CD1c-positive myeloid dendritic cell (primary cell): ENCODE measurements around the gene PIGO.

Experiments used
- DNase-seq: peaks from one replicate; pipeline ENCODE4 v3.0.0-alpha.2; 2016; ENCODE audit errors: extremely low spot score

Gene PIGO

GRCh38 chr9:35071814-35072460 lies 24.5 kb downstream of the PIGO start:
- DNase-seq: peak; percentile 87

DNA sequence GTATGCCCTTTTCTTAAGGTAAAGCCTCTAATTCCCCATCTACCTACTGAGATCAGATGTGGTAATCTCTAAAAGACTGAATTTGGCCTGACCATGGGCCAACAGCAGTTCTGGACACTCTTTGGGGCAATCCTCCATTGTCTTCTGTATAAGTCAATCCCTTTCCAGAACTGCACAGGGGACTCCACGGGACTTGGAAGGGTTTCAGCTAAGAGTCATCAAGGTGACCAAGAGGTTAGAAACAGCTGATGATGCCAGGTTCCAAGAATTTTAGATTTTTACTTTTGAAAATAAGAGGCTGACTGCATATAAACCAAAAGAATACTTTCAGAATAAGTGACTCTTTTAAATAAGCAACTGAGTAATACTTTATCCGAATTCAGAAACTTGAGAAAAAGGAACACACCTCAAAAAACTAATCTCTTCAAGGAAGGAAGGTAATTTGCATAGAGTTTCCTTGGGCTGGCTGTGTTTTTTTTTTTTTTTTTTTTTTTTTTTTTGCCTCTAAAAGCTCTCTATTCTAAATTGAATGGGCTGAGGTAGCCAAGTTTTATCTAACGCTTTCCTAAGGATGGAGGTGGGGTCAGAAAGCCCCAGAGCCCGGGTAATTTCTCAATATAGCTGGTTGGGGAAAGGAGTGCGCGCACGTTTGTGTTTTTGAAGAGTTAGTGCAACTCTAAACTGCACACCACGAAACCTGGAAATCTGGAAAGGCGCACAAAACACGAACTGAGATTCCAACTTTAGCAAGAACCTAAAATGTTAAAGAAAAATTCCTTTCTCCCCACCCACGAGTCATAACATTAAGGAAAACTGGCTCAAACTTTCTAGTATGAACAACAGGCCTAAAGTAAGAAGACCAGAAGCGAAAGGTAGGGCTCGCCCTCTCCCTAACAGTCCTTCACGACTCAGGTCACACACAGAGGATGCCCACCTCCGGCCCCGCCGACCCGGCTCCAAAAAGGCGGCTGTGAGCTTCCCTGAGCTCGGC lies 25.3 kb downstream of the PIGO start:
- no peak for DNase-seq

DNA sequence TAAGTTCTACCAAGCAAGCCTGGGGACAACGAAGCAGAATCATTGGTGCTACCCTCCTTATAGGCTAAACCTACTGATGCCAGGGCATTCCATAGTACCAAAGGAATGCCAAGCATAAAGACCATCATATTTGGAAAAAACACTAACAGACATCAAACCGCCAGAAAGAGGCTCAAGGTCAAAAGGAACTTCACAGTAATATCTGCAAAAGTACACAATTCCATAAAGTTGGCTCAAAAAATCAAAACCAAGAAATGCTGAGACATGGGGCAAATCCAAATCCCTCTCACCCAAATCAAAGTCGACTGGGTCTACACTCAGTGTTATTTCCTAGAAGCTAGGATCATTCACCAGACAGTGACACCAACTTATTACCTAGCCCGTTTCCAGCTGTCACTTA lies 27.4 kb downstream of the PIGO start:
- DNase-seq: no peak

DNA sequence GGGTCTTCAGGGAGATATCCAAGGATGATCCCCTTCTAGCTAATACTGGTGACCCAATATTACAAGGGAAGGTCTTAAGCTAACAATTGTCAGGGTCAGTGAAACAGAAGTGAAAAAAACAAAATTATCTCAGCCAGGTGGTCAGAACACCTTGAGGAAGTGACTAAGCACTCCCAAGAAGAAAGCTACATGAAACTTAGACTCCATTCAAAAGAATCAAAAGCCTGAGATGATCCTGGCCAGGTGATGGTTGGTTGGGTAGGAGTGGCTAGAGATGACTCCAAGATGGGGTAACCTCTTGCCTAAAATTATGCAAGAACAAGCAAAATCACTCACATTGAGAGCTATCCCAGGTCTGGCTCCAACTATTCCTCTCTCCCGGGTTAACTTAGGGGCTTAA lies 29.3 kb downstream of the PIGO start:
- DNase-seq: no peak

DNA sequence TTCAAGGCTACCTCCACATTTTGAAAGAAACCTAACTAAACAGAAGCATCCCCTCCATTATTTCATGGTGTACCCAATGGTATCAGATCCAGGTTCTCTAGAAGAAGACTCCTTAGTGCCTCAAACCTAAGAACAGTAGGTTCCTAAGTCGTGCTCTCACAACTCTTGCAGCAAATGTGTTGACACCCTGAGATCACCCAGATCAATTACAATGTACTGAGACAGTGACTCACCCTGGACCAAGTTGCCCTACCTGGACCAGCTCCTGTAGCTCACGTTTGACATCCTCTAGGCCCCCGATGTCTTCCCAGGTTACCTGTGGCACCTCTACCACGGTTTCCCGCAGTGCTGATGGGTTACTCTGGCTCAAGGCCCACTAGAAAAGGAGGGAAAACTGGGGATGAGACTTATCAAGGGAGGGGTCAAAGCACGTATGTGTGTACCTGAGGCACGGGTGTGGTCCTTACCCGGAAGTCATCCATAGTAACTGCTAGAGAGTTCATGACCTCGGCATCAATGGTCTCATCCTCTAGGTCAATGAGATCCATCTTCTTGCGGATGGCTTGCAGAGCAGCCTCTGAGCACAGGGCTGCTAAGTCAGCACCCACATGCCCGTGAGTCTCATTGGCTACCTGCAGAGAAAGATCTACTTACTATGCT lies 35.7 kb downstream of the PIGO start:
- DNase-seq: no peak

GRCh38 chr9:35059438-35059837 lies 37.0 kb downstream of the PIGO start:
- DNase-seq: no peak

GRCh38 chr9:35057271-35057620 lies 39.1 kb downstream of the PIGO start:
- no peak for DNase-seq

DNA sequence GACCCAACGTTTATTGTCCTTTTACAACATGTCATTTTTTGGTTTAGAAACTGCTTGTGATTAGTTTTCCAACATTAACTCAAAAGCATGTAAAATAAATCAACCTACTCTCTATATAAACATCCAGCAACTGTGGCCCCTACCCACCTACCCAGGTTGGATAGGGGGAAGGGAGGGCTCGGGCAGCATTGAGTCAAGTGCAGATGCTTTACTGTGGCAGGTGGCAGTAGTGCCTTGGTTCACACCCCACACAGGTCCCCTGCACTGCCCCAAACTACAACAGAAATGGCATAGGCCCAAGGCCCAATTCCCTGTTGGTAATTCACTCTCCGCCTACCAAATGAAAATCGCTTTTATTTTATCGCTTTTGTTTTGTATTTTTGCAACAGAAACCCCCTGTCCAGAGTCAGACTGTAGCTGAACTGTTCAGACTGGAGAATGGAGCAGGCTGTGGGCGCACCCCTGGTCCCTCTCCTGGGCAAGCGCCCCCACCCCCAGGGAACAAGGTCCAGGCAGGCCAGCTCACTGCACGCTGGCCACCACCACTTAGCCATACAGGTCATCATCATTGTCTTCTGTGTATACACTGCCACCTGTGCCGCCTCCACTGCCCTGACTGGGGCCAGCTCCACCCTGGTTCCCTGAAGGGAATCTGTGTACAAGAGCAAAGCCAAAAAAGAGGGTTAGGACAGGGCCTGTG lies 39.7 kb downstream of the PIGO start:
- no peak for DNase-seq

DNA sequence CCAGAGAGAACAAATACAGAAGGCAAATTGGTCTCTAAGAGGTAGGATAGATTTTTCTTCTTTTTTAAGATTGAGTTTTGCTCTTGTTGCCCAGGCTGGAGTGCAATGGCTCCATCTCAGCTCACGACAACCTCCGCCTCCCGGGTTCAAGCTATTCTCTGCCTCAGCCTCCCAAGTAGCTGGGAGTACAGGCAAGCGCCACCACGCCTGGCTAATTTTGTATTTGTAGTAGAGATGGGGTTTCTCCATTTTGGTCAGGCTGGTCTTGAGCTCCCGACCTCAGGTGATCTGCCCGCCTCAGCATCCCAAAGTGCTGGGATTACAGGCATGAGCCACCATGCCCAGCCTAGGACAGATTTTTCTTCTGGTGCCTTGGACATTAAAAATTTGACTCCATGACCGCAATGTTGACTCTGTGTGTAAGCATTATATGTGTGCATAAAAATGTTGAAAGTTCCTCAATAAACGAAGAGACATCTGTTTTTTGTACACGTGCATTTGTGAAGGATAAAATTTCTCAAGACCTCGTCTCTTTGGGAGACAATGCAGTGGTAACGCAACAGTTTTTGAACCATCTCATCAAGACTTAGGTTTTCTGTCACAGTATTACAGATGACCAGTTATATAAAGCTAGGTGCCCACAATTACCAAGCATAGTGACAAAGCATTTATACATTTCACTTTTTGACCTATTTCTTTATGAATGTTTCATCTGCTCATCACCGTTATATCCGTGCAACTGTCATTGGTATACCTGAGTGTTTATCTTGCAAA lies 41.3 kb downstream of the PIGO start:
- DNase-seq: no peak

GRCh38 chr9:35054185-35054835 lies 42.1 kb downstream of the PIGO start:
- no peak for DNase-seq

DNA sequence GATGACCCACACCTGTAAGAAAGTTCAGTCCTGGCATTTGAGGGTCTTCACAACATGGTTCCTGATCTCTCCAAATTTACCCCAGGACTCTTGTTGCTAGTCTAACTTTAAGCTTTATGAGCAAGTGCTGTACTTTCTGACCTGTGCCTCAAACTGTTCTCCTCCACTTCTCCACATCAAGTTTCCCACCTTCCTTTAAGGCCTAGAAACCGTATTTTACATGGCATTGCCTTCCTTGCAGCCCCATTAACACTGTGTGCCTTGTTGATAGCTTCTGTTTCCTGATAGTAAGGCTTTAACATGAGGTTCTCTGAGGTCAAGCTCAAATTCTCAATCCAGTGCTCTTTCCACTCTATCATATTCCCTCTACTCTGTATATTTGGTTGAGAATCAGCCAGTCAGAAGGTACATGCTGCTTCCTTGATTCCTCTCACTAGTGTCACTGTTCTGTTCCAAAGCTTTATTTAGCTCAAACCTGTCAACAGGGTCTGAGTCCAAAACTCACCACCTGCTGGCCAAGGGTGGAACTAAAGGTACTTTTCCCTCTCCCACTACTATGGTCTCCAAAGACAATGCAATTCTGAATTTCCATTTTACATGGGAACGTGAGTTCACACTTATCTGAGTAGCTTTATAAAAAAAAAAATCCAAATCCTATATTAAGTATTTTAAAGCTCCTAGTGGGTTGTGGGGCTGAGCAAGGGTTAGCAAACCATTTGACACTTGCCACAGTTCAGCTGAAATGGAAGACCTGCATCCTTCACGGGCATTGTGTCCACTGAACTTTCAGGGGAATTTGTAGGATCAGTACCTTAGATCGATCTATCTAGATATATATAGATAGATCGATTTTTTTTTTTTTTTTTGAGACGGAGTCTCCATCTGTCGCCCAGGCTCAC lies 45.1 kb downstream of the PIGO start:
- DNase-seq: peak; percentile 54

DNA sequence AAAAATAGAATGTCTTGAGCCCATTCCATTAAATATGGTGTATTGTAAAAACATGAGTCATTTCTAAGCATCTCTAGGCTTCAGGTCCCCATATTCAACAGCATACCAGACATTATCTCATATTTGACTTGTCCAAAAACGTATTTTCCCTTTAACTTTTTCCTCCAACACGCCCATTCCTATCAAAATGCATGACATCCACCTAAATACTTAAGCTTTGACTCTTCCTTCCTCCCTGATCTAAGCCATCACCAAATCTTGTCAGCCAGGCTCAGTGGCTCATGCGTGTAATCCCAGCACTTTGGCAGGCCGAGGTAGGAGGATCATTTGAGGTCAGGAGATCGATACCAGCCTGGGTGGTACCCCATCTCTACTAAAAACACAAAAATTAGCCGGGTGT lies 47.9 kb downstream of the PIGO start:
- DNase-seq: no peak

DNA sequence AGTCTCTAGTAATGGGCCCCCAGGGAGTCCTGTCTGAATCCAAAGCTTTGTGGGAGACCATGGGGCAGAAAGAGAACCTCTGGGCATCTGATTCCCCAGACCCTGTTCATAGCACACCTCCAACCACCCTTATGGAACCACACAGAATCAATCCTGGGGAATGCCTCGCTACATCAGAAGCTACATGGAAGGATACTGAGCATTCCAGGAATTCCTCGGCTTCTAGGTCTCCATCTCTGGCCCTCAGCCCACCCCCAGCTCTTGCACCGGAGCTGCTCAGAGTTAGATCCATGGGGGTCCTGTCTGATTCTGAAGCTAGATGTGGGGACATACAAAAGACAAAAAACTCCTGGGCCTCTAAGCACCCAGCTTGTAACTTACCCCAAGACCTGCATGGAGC lies 52.3 kb downstream of the PIGO start:
- no peak for DNase-seq

- no peak for DNase-seq
These were observed 53.4 kb downstream of the PIGO start for GRCh38 chr9:35042891-35043545.

DNA sequence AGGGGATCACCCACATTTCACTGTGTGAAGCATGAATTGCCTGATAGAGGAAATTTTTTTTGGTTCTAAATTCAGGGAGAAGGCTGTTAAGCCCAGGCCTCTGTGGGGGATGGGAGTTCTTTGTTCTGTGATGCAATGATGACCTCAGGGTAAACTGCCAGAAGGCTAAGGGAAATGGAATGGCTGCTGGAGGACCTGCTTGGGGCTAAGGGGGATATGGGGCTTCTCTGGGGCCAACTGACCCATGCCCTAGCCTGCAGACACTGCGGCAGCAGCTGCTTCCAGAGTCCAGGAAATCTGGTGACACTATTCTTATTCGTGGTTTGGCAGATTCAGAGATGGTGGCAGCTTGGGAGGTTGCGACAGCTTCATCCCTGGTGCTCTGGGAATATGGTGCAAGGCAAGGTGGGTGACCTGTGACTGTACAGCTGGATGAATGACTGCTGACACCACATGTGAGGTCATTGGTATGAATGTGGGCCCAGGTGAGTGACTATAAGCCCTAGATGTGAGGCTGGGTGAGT lies 54.2 kb downstream of the PIGO start:
- no peak for DNase-seq
